ENCODE measurements around the gene COMMD1. TPM values are rescaled to one million over a fixed set of nuclear protein-coding genes. Genes with fewer than 3 reads are reported as not detected.
A peak's percentile ranks its signal among the peaks of the same experiment; 100 is the strongest.

COMMD1 gene
- total and polyA plus RNA-seq, 2 donors (not counting 3 experiments of a cell fraction or from before 2014, with no cell fraction given), result 39.5 to 57.1 TPM

DNA sequence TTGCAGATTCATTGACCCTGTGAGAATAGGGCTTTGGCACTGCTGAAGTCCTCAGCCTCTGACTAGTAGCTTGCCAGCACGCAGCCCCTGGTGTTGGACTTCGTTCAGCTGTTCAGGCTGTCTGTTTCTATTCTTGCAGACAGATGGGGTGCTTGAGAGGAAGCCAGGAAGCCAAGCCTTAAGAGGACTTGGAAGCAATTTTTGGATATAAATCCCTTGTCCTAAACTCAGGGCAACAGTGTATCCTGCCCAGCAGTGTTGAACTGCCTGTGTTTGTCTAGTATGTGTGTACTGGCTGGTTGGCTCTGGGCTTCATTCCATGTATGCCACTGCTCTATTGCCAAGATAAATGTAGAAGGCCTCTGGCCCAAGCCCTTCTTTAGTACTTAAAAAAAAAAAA lies 108.6 kb downstream of the COMMD1 start:
- POLR2A ChIA-PET, result no interaction called here
- H3K4me3 ChIP-seq (replicated peaks in 1 of 3; ENCODE audit: insufficient read depth in 1 of 3, low read depth in 1 of 3, low read length in 3 of 3), result no peak overlapping the region
- DNase-seq (ENCODE audit: low read depth, low spot score), result peak; percentile 89
- H3K9me3 ChIP-seq (replicated peaks; ENCODE audit: control insufficient read depth, insufficient read depth, low read length), result no peaks in the 10 kb centered on the region
- intact Hi-C loops (cut with micrococcal nuclease), result no loop called here
- FAIRE-seq, result no peak
- no peaks in the 10 kb centered on the region for H3K36me3 ChIP-seq (ENCODE audit: control insufficient read depth in 2 of 2, extremely low read depth in 1 of 2, insufficient read depth in 2 of 2, low read length in 2 of 2)
- no peak overlapping the region for H2AFZ ChIP-seq (ENCODE audit: low read depth, low read length)
- no peak overlapping the region for H3K9ac ChIP-seq (replicated peaks; ENCODE audit: extremely low read depth, insufficient read depth, low read length)
- no peaks in the 10 kb centered on the region for H3K4me1 ChIP-seq (ENCODE audit: control insufficient read depth, extremely low read depth, insufficient read depth, low read length)
- no peaks in the 10 kb centered on the region for H3K9me1 ChIP-seq (replicated peaks; ENCODE audit: control insufficient read depth, extremely low read depth, insufficient read depth, low read length)
- no peak overlapping the region for H3K27ac ChIP-seq (ENCODE audit: insufficient read depth, low read depth, low read length)
- BruUV-seq (replicated peaks), result no TSS peak
- CTCF ChIA-PET, result interaction anchor here (0.9 kb wide), 1 partner anchor 9 kb away, joined by 3 read pairs; no protein-coding TSS in a partner anchor
- dilution Hi-C loops (cut with MboI; ENCODE audit: extremely low pct_ligation_motif_present, low sequenced_read_pairs), result no loop called here
- H3K27me3 ChIP-seq (ENCODE audit: control insufficient read depth in 2 of 2, insufficient read depth in 2 of 2, low read length in 2 of 2), result no peaks in the 10 kb centered on the region
- no peak overlapping the region for H3K4me2 ChIP-seq (ENCODE audit: insufficient read depth, low read length)
- TF ChIP-seq, protein P1, sequence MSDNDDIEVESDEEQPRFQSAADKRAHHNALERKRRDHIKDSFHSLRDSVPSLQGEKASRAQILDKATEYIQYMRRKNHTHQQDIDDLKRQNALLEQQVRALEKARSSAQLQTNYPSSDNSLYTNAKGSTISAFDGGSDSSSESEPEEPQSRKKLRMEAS (IDR thresholded peaks at IDR 0.05; ENCODE audit: insufficient read depth, insufficient read length), result no peak
- peak in 1 of 2 donors; percentile 4 for TF ChIP-seq CTCF (IDR thresholded peaks at IDR 0.05; ENCODE audit: extremely low read depth in 1 of 2, insufficient read depth in 1 of 2, low read depth in 1 of 2, low read length in 2 of 2)
- H3K79me2 ChIP-seq (ENCODE audit: control insufficient read depth, insufficient read depth, low read length), result no peaks in the 10 kb centered on the region
- H4K20me1 ChIP-seq (replicated peaks; ENCODE audit: control insufficient read depth, extremely low read depth, insufficient read depth, low read length), result no peaks in the 10 kb centered on the region

DNA sequence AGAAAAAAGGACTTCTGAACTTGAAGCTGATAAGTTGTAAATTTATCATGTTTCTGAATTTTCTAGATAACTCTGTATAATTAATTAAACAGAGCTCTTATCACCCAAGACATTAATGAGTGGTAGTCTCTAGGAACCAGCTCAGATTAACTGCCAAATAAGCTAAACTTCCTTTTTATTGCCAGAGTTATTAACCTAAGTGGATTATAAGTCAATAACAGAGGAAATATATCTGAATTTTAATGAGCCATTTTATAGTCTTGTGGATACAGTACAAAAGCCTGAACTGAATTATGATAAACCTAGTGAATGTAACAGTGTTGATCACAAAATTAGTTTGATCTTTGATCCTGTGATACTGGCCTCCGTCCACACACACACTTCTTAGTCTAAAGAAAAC lies 111.5 kb downstream of the COMMD1 start:
- Histone ChIP-seq H3K9me3 (replicated peaks; ENCODE audit: control insufficient read depth, insufficient read depth, low read length) (no peaks in the 10 kb centered on the region), H3K27ac (ENCODE audit: insufficient read depth, low read depth, low read length) (no peak overlapping the region), H2AFZ (ENCODE audit: low read depth, low read length) (no peak overlapping the region), H3K27me3 (ENCODE audit: control insufficient read depth in 2 of 2, insufficient read depth in 2 of 2, low read length in 2 of 2) (no peaks in the 10 kb centered on the region), H3K9me1 (replicated peaks; ENCODE audit: control insufficient read depth, extremely low read depth, insufficient read depth, low read length) (no peaks in the 10 kb centered on the region), H3K4me3 (replicated peaks in 1 of 3; ENCODE audit: insufficient read depth in 1 of 3, low read depth in 1 of 3, low read length in 3 of 3) (no peak overlapping the region), H3K36me3 (ENCODE audit: control insufficient read depth in 2 of 2, extremely low read depth in 1 of 2, insufficient read depth in 2 of 2, low read length in 2 of 2) (no peaks in the 10 kb centered on the region), H3K79me2 (ENCODE audit: control insufficient read depth, insufficient read depth, low read length) (no peaks in the 10 kb centered on the region), H4K20me1 (replicated peaks; ENCODE audit: control insufficient read depth, extremely low read depth, insufficient read depth, low read length) (no peaks in the 10 kb centered on the region), H3K4me2 (ENCODE audit: insufficient read depth, low read length) (no peak overlapping the region), H3K9ac (replicated peaks; ENCODE audit: extremely low read depth, insufficient read depth, low read length) (no peak overlapping the region), H3K4me1 (ENCODE audit: control insufficient read depth, extremely low read depth, insufficient read depth, low read length) (no peaks in the 10 kb centered on the region)
- dilution Hi-C loops (cut with MboI; ENCODE audit: extremely low pct_ligation_motif_present, low sequenced_read_pairs), result no loop called here
- FAIRE-seq (no peak), DNase-seq (ENCODE audit: low read depth, low spot score) (no peak)
- POLR2A ChIA-PET, result no interaction called here
- intact Hi-C loops (cut with micrococcal nuclease), result no loop called here
- TF ChIP-seq FOS (IDR thresholded peaks at IDR 0.05; ENCODE audit: borderline replicate concordance, insufficient read depth, low read length) (no peak), POLR2AphosphoS5 (IDR thresholded peaks at IDR 0.05; ENCODE audit: insufficient read depth, low read depth, low read length) (no peak), EZH2 (IDR thresholded peaks at IDR 0.05; ENCODE audit: borderline replicate concordance, low read depth, low read length, severe bottlenecking) (no peak), GATA2 (IDR thresholded peaks at IDR 0.05; ENCODE audit: insufficient read depth, insufficient read length, low read depth, low read length) (no peak), POLR2A (IDR thresholded peaks at IDR 0.05; ENCODE audit: low read depth, low read length) (no peak), CTCF (IDR thresholded peaks at IDR 0.05; ENCODE audit: extremely low read depth in 1 of 2, insufficient read depth in 1 of 2, low read depth in 1 of 2, low read length in 2 of 2) (no peak), MYC (IDR thresholded peaks at IDR 0.05; ENCODE audit: low read depth, low read length) (no peak), JUN (IDR thresholded peaks at IDR 0.05; ENCODE audit: borderline replicate concordance, insufficient read depth, insufficient read length, low read depth) (no peak)
- TF ChIP-seq, protein P1 (IDR thresholded peaks at IDR 0.05; ENCODE audit: insufficient read depth, insufficient read length), result no peak
- no TSS peak for BruUV-seq (replicated peaks)
- CTCF ChIA-PET, result interaction anchor here (0.6 to 1.2 kb wide), 2 partner anchors 10 to 395 kb away, joined by 3 read pairs; no protein-coding TSS in a partner anchor
